Measurements from ENCODE around the gene ATP1B2.

Gene ATP1B2

DNA sequence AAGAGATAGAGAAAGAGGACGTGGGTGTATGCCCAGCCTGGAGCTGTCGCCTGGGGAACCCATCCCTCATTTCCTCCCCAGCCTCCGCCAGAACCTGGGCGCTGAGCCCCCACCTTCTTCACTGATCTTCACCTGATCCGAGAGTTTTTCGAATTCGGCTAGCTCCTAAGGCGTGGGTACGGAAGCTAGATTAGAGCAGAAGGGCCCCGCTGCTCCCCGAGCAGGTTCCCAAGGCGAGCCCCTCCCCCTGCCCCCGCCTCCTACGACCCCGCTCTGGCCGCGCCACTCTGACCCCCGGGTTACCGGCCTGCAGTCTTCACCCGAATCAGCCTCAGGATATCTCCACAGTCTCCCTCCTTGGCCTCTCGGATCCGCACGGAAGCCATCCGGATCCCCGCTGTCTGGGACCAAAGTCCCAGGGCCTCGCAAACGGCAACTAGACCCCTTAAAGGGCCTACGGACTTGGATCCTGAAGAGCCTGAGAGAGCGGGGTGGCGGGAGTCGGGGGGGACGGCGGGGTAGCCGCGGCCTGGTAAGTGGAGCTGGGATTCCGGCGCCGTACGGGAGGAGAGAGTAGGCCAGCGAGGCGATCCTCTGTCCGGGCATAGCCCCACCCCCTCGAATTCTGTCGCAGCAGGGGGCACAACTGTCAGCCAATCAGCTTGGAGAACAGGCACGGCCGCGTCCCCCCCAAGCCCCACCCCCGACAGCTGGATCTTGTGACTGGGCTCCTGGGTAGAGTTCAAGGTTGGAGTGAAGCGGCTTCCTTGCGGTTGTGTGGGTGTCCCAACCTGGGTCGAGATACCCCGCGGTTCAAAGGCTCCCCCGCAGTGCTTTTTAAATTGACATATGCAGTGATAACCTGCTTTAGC, 23.2 kb upstream of the ATP1B2 start, which contains the start of gene SAT2:
TSS of gene SAT2 (minus strand) at position 572 of the 872 bp plus-strand sequence. CDS start at position 386, 186 bp downstream.
- peak; percentile 97 for ATAC-seq
- TF ChIP-seq SNAI2 (CRISPR knock-in tag; IDR thresholded peaks at IDR 0.05) (no peak), PATZ1 (CRISPR knock-in tag; IDR thresholded peaks at IDR 0.05; ENCODE audit: borderline replicate concordance) (peak; percentile 50; the same call in 1 of the 2 replicates)

- TF ChIP-seq, protein P1, sequence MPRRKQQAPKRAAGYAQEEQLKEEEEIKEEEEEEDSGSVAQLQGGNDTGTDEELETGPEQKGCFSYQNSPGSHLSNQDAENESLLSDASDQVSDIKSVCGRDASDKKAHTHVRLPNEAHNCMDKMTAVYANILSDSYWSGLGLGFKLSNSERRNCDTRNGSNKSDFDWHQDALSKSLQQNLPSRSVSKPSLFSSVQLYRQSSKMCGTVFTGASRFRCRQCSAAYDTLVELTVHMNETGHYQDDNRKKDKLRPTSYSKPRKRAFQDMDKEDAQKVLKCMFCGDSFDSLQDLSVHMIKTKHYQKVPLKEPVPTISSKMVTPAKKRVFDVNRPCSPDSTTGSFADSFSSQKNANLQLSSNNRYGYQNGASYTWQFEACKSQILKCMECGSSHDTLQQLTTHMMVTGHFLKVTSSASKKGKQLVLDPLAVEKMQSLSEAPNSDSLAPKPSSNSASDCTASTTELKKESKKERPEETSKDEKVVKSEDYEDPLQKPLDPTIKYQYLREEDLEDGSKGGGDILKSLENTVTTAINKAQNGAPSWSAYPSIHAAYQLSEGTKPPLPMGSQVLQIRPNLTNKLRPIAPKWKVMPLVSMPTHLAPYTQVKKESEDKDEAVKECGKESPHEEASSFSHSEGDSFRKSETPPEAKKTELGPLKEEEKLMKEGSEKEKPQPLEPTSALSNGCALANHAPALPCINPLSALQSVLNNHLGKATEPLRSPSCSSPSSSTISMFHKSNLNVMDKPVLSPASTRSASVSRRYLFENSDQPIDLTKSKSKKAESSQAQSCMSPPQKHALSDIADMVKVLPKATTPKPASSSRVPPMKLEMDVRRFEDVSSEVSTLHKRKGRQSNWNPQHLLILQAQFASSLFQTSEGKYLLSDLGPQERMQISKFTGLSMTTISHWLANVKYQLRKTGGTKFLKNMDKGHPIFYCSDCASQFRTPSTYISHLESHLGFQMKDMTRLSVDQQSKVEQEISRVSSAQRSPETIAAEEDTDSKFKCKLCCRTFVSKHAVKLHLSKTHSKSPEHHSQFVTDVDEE (CRISPR knock-in tag; IDR thresholded peaks at IDR 0.05): no peak
- TF ChIP-seq ARNTL (CRISPR knock-in tag; IDR thresholded peaks at IDR 0.05; ENCODE audit: borderline replicate concordance, low read depth): no peak
- TF ChIP-seq ZNF565 (CRISPR knock-in tag; conservative IDR thresholded peaks at IDR 0.05; ENCODE audit: low read depth): no peak
- no peak for TF ChIP-seq GLIS3 (CRISPR knock-in tag; IDR thresholded peaks at IDR 0.05)
- TF ChIP-seq CSDC2 (CRISPR knock-in tag; IDR thresholded peaks at IDR 0.05): no peak
- TF ChIP-seq PATZ1 (CRISPR knock-in tag; IDR thresholded peaks at IDR 0.05; ENCODE audit: borderline replicate concordance): no peak
- no peak for TF ChIP-seq ISL1 (CRISPR knock-in tag; IDR thresholded peaks at IDR 0.05)
- TF ChIP-seq BACH2 (CRISPR knock-in tag; IDR thresholded peaks at IDR 0.05; ENCODE audit: borderline replicate concordance): no peak
- no peak for TF ChIP-seq PPARA (CRISPR knock-in tag; IDR thresholded peaks at IDR 0.05; ENCODE audit: borderline replicate concordance)
- TF ChIP-seq, protein P2, sequence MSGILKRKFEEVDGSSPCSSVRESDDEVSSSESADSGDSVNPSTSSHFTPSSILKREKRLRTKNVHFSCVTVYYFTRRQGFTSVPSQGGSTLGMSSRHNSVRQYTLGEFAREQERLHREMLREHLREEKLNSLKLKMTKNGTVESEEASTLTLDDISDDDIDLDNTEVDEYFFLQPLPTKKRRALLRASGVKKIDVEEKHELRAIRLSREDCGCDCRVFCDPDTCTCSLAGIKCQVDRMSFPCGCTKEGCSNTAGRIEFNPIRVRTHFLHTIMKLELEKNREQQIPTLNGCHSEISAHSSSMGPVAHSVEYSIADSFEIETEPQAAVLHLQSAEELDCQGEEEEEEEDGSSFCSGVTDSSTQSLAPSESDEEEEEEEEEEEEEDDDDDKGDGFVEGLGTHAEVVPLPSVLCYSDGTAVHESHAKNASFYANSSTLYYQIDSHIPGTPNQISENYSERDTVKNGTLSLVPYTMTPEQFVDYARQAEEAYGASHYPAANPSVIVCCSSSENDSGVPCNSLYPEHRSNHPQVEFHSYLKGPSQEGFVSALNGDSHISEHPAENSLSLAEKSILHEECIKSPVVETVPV (CRISPR knock-in tag; IDR thresholded peaks at IDR 0.05): no peak
- TF ChIP-seq ESRRG (CRISPR knock-in tag; IDR thresholded peaks at IDR 0.05): no peak
- TF ChIP-seq ZNF70 (CRISPR knock-in tag; IDR thresholded peaks at IDR 0.05): no peak
- TF ChIP-seq OSR1 (CRISPR knock-in tag; IDR thresholded peaks at IDR 0.05): no peak
- no peak for TF ChIP-seq CREB5 (CRISPR knock-in tag; IDR thresholded peaks at IDR 0.05; ENCODE audit: low read depth)
These were observed 20.7 kb upstream of the ATP1B2 start, which contains the start of gene SHBG for GRCh38 chr17:7629939-7630571. TSS of gene SHBG (plus strand) at chr17:7630135. CDS start at chr17:7630173, 38 bp downstream.

DNA sequence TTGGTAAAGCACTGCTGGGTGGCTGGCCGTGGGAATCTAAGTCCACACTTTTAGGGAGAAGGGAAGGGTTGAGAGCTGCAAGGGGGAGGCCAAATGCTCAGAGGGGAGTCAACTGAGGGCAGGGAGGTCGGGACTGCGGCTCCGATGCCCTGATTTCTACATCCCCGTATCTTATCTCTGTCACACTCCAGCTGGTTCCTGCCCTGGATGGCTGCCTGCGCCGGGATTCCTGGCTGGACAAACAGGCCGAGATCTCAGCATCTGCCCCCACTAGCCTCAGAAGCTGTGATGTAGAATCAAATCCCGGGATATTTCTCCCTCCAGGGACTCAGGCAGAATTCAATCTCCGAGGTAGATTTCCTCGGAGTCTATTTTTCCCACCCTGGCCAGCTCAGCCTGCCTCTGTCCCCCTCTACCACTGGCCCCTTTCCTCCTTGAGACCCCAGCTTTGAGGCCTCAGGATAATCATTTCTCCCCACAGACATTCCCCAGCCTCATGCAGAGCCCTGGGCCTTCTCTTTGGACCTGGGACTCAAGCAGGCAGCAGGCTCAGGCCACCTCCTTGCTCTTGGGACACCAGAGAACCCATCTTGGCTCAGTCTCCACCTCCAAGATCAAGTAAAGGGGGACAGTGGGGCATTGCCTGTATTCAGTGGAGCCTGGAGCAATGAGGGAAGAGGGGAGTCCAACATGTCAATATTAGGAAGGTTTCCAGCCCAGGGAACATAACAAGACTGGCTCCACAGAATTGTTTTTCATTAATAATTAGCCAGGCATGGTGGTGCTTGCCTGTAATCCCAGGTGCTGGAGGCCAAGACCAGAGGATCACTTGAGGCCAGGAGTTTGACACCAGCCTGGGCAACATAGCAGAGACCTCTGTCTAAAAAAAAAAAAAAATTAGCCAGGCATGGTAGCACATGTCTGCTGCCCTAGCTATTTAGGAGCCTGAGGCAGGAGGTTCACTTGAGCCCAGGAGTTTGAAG, 19.0 kb upstream of the ATP1B2 start:
- ATAC-seq: no peak
- TF ChIP-seq TOX (CRISPR knock-in tag; IDR thresholded peaks at IDR 0.05; ENCODE audit: borderline replicate concordance) (no peak), PATZ1 (CRISPR knock-in tag; IDR thresholded peaks at IDR 0.05; ENCODE audit: borderline replicate concordance) (no peak), ZNF70 (CRISPR knock-in tag; IDR thresholded peaks at IDR 0.05) (no peak), ZFP3 (CRISPR knock-in tag; IDR thresholded peaks at IDR 0.05) (no peak)
- TF ChIP-seq, protein P1 (CRISPR knock-in tag; IDR thresholded peaks at IDR 0.05): no peak

More at GRCh38 chr17:7629939-7630571, 20.7 kb upstream of the ATP1B2 start, which contains the start of gene SHBG:
- ATAC-seq: no peak

All from SK-N-SH treated with all-trans-retinoic acid at 6 μM for 48 hours (cell line).